ENCODE data around the gene DCX.
"Not testable (repeated sequence)": the region's sequence is repeated elsewhere in the genome, so short reads cannot be mapped to it uniquely, and the experiment has no call there.

DCX gene

GRCh38 chrX:111355523-111356115 is 56.4 kb downstream of the DCX start:
- TF ChIP-seq, protein P1, sequence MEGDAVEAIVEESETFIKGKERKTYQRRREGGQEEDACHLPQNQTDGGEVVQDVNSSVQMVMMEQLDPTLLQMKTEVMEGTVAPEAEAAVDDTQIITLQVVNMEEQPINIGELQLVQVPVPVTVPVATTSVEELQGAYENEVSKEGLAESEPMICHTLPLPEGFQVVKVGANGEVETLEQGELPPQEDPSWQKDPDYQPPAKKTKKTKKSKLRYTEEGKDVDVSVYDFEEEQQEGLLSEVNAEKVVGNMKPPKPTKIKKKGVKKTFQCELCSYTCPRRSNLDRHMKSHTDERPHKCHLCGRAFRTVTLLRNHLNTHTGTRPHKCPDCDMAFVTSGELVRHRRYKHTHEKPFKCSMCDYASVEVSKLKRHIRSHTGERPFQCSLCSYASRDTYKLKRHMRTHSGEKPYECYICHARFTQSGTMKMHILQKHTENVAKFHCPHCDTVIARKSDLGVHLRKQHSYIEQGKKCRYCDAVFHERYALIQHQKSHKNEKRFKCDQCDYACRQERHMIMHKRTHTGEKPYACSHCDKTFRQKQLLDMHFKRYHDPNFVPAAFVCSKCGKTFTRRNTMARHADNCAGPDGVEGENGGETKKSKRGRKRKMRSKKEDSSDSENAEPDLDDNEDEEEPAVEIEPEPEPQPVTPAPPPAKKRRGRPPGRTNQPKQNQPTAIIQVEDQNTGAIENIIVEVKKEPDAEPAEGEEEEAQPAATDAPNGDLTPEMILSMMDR (conservative IDR thresholded peaks at IDR 0.05; ENCODE audit: low read length): no peak
- no peak for DNase-seq (ENCODE audit: low read depth)
- H3K4me3 ChIP-seq (ENCODE audit: low read length): no peak overlapping the region

DNA sequence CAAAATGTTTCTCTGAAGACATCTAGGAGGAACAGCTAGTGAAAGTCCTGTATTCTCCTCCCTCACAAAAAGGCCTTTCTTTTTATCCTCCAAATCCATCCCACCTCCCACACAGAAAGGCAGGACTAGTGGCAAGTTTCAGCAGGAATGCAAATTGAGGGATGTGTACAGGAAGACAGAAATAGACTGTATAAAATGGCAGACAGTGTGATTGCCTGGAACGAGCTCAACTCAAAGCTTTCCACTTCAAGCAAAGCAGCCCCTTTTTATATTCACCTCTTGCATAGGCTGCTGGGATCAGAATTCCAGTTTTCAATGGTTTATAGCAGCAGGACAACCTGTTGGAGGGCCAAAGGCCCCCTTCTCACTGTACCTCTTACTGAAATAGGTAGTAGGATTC is 57.5 kb downstream of the DCX start:
- no peak overlapping the region for H3K4me3 ChIP-seq (ENCODE audit: low read length)
- TF ChIP-seq, protein P1 (conservative IDR thresholded peaks at IDR 0.05; ENCODE audit: low read length): no peak
- no peak for DNase-seq (ENCODE audit: low read depth)

- DNase-seq (ENCODE audit: low read depth): no peak
- TF ChIP-seq, protein P1 (conservative IDR thresholded peaks at IDR 0.05; ENCODE audit: low read length): no peak
- no peak overlapping the region for H3K4me3 ChIP-seq (ENCODE audit: low read length)
Measured at GRCh38 chrX:111353793-111354192, 58.2 kb downstream of the DCX start.

- peak; percentile 11 for DNase-seq (ENCODE audit: low read depth)
- no peak overlapping the region for H3K4me3 ChIP-seq (ENCODE audit: low read length)
- TF ChIP-seq, protein P1 (conservative IDR thresholded peaks at IDR 0.05; ENCODE audit: low read length): no peak
Measured at GRCh38 chrX:111352424-111352823, 59.6 kb downstream of the DCX start.

- no peak for DNase-seq (ENCODE audit: low read depth)
- TF ChIP-seq, protein P1 (conservative IDR thresholded peaks at IDR 0.05; ENCODE audit: low read length): no peak
- no peak overlapping the region for H3K4me3 ChIP-seq (ENCODE audit: low read length)
Measured at GRCh38 chrX:111349934-111350333, 62.1 kb downstream of the DCX start.

GRCh38 chrX:111349101-111349500 is 62.9 kb downstream of the DCX start:
- H3K4me3 ChIP-seq (ENCODE audit: low read length): no peak overlapping the region
- DNase-seq (ENCODE audit: low read depth): no peak
- TF ChIP-seq, protein P1 (conservative IDR thresholded peaks at IDR 0.05; ENCODE audit: low read length): no peak

GRCh38 chrX:111348429-111348828 is 63.6 kb downstream of the DCX start:
- TF ChIP-seq, protein P1 (conservative IDR thresholded peaks at IDR 0.05; ENCODE audit: low read length): no peak
- DNase-seq (ENCODE audit: low read depth): no peak
- no peak overlapping the region for H3K4me3 ChIP-seq (ENCODE audit: low read length)

DNA sequence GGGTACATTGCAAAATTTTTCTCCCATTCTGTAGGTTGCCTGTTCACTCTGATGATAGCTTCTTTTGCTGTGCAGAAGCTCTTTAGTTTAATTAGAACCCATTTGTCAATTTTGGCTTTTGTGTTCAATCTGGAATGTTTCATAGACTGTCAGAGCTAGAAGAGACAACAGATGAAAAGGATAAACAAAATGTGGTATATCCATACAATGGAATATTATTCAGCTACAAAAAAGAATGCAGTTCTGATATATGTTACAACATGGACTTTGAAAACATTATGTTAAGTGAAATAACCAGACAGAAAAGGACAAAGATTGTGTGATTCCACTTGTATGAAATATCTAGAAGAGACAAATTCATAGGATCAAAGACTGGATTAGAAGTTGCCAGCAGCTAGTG is 65.8 kb downstream of the DCX start:
- DNase-seq (ENCODE audit: low read depth); H3K4me3 ChIP-seq (ENCODE audit: low read length): not testable (repeated sequence)

Data from AG10803 (cell line).